GM12872 (cell line): ENCODE results near the gene ACOT6.

Source experiments
- CTCF ChIP-seq: IDR thresholded peaks from 3 replicates; pipeline ENCODE4 v1.5.1; 2011; ENCODE audit warnings: low read depth, mild to moderate bottlenecking, low read length, moderate library complexity; ENCODE audit not compliant: insufficient read depth

The ACOT6 gene

GRCh38 chr14:73644531-73645247, 32.4 kb downstream of the ACOT6 start, which contains the start of gene DNAL1:
DNAL1 (plus strand) TSS chr14:73644986; CDS start chr14:73645040, 54 bp downstream.
- TF ChIP-seq CTCF, result no peak

GRCh38 chr14:73645248-73645610, 32.9 kb downstream of the ACOT6 start:
- TF ChIP-seq CTCF, result no peak

- no peak for TF ChIP-seq CTCF
Measured at GRCh38 chr14:73651005-73651404, 38.7 kb downstream of the ACOT6 start.

- no peak for TF ChIP-seq CTCF
Measured at GRCh38 chr14:73655851-73656250, 43.5 kb downstream of the ACOT6 start.

GRCh38 chr14:73660511-73660910, 48.2 kb downstream of the ACOT6 start:
- no peak for TF ChIP-seq CTCF

GRCh38 chr14:73661872-73662271, 49.6 kb downstream of the ACOT6 start:
- no peak for TF ChIP-seq CTCF

GRCh38 chr14:73662487-73662943, 50.2 kb downstream of the ACOT6 start:
- no peak for TF ChIP-seq CTCF
